Lung (tissue), 12 donors: ENCODE results near the gene PILRB. TPM values are rescaled to one million over a fixed set of nuclear protein-coding genes. Genes with fewer than 3 reads are reported as not detected.
A peak's percentile ranks its signal among the peaks of the same experiment; 100 is the strongest.

Source experiments
- ATAC-seq: fragments of 200-7000 bp; cut with Tn5 transposase; one replicate; pipeline ENCODE4 v1.9.1; 2020; ENCODE audit warnings: moderate number of reproducible peaks; ENCODE audit not compliant: insufficient read depth, low FRiP score
- DNase-seq, 3 donors: peaks; one replicate each; pipeline ENCODE4 v3.0.0-alpha.2; 2013 to 2017
- H3K27ac ChIP-seq, 2 donors: one replicate each; pipeline ENCODE4 v1.5.1; 2013; ENCODE audit warnings: mild to moderate bottlenecking in 2 of 2, moderate library complexity in 2 of 2, control low read depth in 1 of 2, inconsistent platforms in 1 of 2, low read depth in 1 of 2, low read length in 1 of 2
- H3K27me3 ChIP-seq, 3 donors: one replicate each; pipeline ENCODE4 v1.5.1; 2013; ENCODE audit warnings: low read length in 2 of 3; ENCODE audit not compliant: control insufficient read depth in 3 of 3, insufficient read depth in 3 of 3
- H3K36me3 ChIP-seq, 4 donors: one replicate each; pipeline ENCODE4 v1.5.1; 2013; ENCODE audit warnings: low read length in 4 of 4, mild to moderate bottlenecking in 1 of 4, moderate library complexity in 1 of 4; ENCODE audit not compliant: control insufficient read depth in 4 of 4, insufficient read depth in 4 of 4
- H3K4me1 ChIP-seq, 5 donors: one replicate each; pipeline ENCODE4 v1.5.1; 2013; ENCODE audit warnings: low read length in 5 of 5, mild to moderate bottlenecking in 2 of 5, moderate library complexity in 1 of 5; ENCODE audit not compliant: control insufficient read depth in 5 of 5, insufficient read depth in 5 of 5
- H3K4me3 ChIP-seq: one replicate; pipeline ENCODE4 v1.5.1; 2013; ENCODE audit warnings: mild to moderate bottlenecking, control low read depth, moderate library complexity
- H3K9ac ChIP-seq, 2 donors: one replicate each; pipeline ENCODE4 v1.5.1; 2013; ENCODE audit warnings: low read length in 2 of 2, control low read depth in 1 of 2; ENCODE audit not compliant: insufficient read depth in 1 of 2
- H3K9me3 ChIP-seq, 4 donors: one replicate each; pipeline ENCODE4 v1.5.1; 2013; ENCODE audit warnings: low read length in 3 of 4, mild to moderate bottlenecking in 1 of 4, moderate library complexity in 1 of 4; ENCODE audit not compliant: control insufficient read depth in 4 of 4, insufficient read depth in 3 of 4
- CTCF ChIP-seq: IDR thresholded peaks from 2 replicates; pipeline ENCODE4 v1.5.1; 2012; ENCODE audit warnings: mild to moderate bottlenecking; ENCODE audit errors: control extremely low read depth, extremely low read depth
- WGBS, 2 donors: extraction: QIAGEN DNeasy Blood & Tissue Kit; methylation state at CpG; one replicate each; pipeline ENCODE4 v1.1.7; 2013; 5-methylcytosine and 5-hydroxymethylcytosine counted together
- polyA plus RNA-seq, 2 donors: library from polyadenylated mRNA; stranded (reverse); fragments of 200-250 nt; gene quantifications; one replicate each; pipeline ENCODE4 v1.2.1, GENCODE V29; 2013
- total RNA-seq, 2 donors: library from RNA; depleted of rRNA in 1 of 2; stranded (reverse); fragments of >200 nt in 1 of 2; gene quantifications; one replicate each; pipeline ENCODE4 v1.2.1, GENCODE V29; 2014 to 2021
- donor health status: control.
- donor health status: control.
- donor health status: Bipolar disorder and iron deficiency.
- donor health status: healthy.
- donor health status: DM: yes; HTN: yes; CAD: no.

PILRB gene
- total and polyA plus RNA-seq, 4 donors, result 22.0 to 50.1 (median 31.2) TPM

GRCh38 chr7:100352984-100353684 lies 4.8 kb upstream of the PILRB start:
- Histone ChIP-seq H3K4me3 (no peak overlapping the region), H3K36me3 (peaks cover 19 to 67% (median 30%) of the 10 kb centered on the region in 4 donors), H3K9ac (no peak overlapping the region), H3K9me3 (no peaks in the 10 kb centered on the region), H3K27me3 (no peaks in the 10 kb centered on the region), H3K27ac (no peak overlapping the region), H3K4me1 (no peaks in the 10 kb centered on the region)
- ATAC-seq (no peak), DNase-seq (no peak)
- WGBS, 2 donors, result 94 to 96% methylated on average over 14 to 16 of the region's 16 CpGs
- TF ChIP-seq CTCF, result no peak

GRCh38 chr7:100353685-100354330 lies 4.1 kb upstream of the PILRB start:
- DNase-seq, result no peak
- no peaks in the 10 kb centered on the region for H3K9me3 ChIP-seq
- H3K36me3 ChIP-seq, result peaks cover 21 to 71% (median 32%) of the 10 kb centered on the region in 4 donors
- no peak for TF ChIP-seq CTCF
- no peak for ATAC-seq
- H3K4me3 ChIP-seq, result no peak overlapping the region
- no peaks in the 10 kb centered on the region for H3K4me1 ChIP-seq
- WGBS, 2 donors, result 80 to 93% methylated on average over 5 to 6 of the region's 6 CpGs
- H3K27ac ChIP-seq, result no peak overlapping the region
- no peaks in the 10 kb centered on the region for H3K27me3 ChIP-seq
- no peak overlapping the region for H3K9ac ChIP-seq

- Histone ChIP-seq H3K36me3 (peaks cover 20 to 78% (median 37%) of the 10 kb centered on the region in 4 donors), H3K27ac (peak overlapping the region in 1 of 2 donors; percentile 4), H3K27me3 (no peaks in the 10 kb centered on the region), H3K9me3 (no peaks in the 10 kb centered on the region), H3K4me3 (no peak overlapping the region), H3K9ac (no peak overlapping the region), H3K4me1 (no peaks in the 10 kb centered on the region)
- DNase-seq (no peak), ATAC-seq (no peak)
- WGBS, 2 donors, result 58 to 85% methylated on average over 8 of the region's 8 CpGs
- no peak for TF ChIP-seq CTCF
Observed at GRCh38 chr7:100356416-100357068, 1.4 kb upstream of the PILRB start.
